Loucy (cell line): ENCODE measurements around the gene NCKAP5.

ENCODE experiments used
- H2AFZ ChIP-seq: fragments of 200-600 bp; sonication (generic); 2 replicates; pipeline ENCODE4 v1.6.0; 2016; ENCODE audit warnings: antibody characterized with exemption, mild to moderate bottlenecking, low read length, moderate library complexity
- H3F3A ChIP-seq: fragments of 200-600 bp; 2 replicates; pipeline ENCODE4 v1.6.0; 2016; ENCODE audit warnings: antibody characterized with exemption, low read depth, mild to moderate bottlenecking
- H3K27me3 ChIP-seq: fragments of 200-600 bp; sonication (generic); 2 replicates; pipeline ENCODE4 v1.6.1; 2014; ENCODE audit warnings: low read length, mild to moderate bottlenecking; ENCODE audit not compliant: insufficient read depth, poor library complexity, severe bottlenecking
- H3K36me3 ChIP-seq: fragments of 200-600 bp; sonication (generic); 2 replicates; pipeline ENCODE4 v1.6.1; 2016; ENCODE audit warnings: low read length; ENCODE audit not compliant: insufficient read depth
- H3K4me1 ChIP-seq: fragments of 200-600 bp; sonication (generic); 2 replicates; pipeline ENCODE4 v1.5.1; 2014; ENCODE audit warnings: low read length, mild to moderate bottlenecking; ENCODE audit not compliant: insufficient read depth, poor library complexity, severe bottlenecking
- H3K4me2 ChIP-seq: fragments of 200-600 bp; sonication (generic); 2 replicates; pipeline ENCODE4 v1.6.0; 2014; ENCODE audit warnings: antibody characterized with exemption, low read length, low read depth, mild to moderate bottlenecking; ENCODE audit not compliant: poor library complexity, severe bottlenecking
- H3K4me3 ChIP-seq: fragments of 200-600 bp; sonication (generic); 2 replicates; pipeline ENCODE4 v1.5.1; 2014; ENCODE audit warnings: low read length, mild to moderate bottlenecking, mixed read lengths; ENCODE audit not compliant: poor library complexity, severe bottlenecking
- H3K79me2 ChIP-seq: fragments of 200-600 bp; sonication (generic); 2 replicates; pipeline ENCODE4 v1.6.1; 2014; ENCODE audit warnings: low read length; ENCODE audit not compliant: insufficient read depth
- H3K9ac ChIP-seq: fragments of 200-600 bp; sonication (generic); 2 replicates; pipeline ENCODE4 v1.6.0; 2014; ENCODE audit warnings: mild to moderate bottlenecking, low read depth, low read length, moderate library complexity; ENCODE audit not compliant: poor library complexity, severe bottlenecking
- H3K9me2 ChIP-seq: fragments of 200-600 bp; sonication (generic); replicated peaks from 2 replicates; pipeline ENCODE4 v1.6.1; 2016; ENCODE audit warnings: low read depth, low read length, mixed read lengths
- H3K9me3 ChIP-seq: fragments of 200-600 bp; sonication (generic); 2 replicates; pipeline ENCODE4 v1.6.1; 2014; ENCODE audit warnings: mild to moderate bottlenecking, antibody characterized with exemption, low read length, low read depth; ENCODE audit not compliant: insufficient read depth
- H4K20me1 ChIP-seq: fragments of 200-600 bp; sonication (generic); 2 replicates; pipeline ENCODE4 v1.6.0; 2014; ENCODE audit warnings: antibody characterized with exemption, low read length, mild to moderate bottlenecking; ENCODE audit not compliant: insufficient read depth, poor library complexity, severe bottlenecking
- CTCF ChIP-seq: fragments of 200-600 bp; sonication (generic); conservative IDR thresholded peaks from 2 replicates; pipeline ENCODE4 v1.5.1; 2014; ENCODE audit warnings: mild to moderate bottlenecking, antibody characterized with exemption, low read length
- EZH2phosphoT487 ChIP-seq: fragments of 200-600 bp; IDR thresholded peaks from 2 replicates; pipeline ENCODE4 v1.6.1; 2018; ENCODE audit warnings: antibody characterized with exemption, mild to moderate bottlenecking, moderate library complexity, borderline replicate concordance

The NCKAP5 gene

DNA sequence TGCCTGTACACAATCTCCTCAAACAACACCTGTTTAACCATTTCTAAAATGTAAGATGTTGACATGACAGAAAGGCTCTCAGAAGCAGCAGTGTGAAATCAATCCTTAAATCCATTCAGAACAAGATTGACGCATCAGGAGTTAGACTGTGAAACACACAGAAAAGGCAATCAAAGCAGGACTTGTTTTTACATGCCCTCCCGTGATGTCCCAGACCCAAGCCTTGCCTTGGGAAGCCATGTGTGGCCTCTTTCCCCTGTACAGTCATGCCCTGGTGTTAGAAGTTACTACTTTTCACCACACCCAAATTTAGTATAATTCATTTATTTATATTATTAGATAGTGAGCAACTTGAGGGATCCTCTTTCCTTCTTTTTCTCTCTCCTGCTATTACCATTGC, 115.7 kb downstream of the NCKAP5 start:
- H3K9ac ChIP-seq = no peak overlapping the region
- H3K79me2 ChIP-seq = no peaks in the 10 kb centered on the region
- H3K27me3 ChIP-seq = no peaks in the 10 kb centered on the region
- TF ChIP-seq EZH2phosphoT487 (no peak), CTCF (no peak)
- H3F3A ChIP-seq = no peaks in the 10 kb centered on the region
- H3K36me3 ChIP-seq = no peaks in the 10 kb centered on the region
- H3K4me3 ChIP-seq = no peak overlapping the region
- no peaks in the 10 kb centered on the region for H3K9me2 ChIP-seq
- H2AFZ ChIP-seq = no peak overlapping the region
- no peak overlapping the region for H3K4me2 ChIP-seq
- H3K4me1 ChIP-seq = no peaks in the 10 kb centered on the region
- H3K9me3 ChIP-seq = no peaks in the 10 kb centered on the region
- H4K20me1 ChIP-seq = no peaks in the 10 kb centered on the region

GRCh38 chr2:133452146-133452545, 116.1 kb downstream of the NCKAP5 start:
- no peak overlapping the region for H3K4me2 ChIP-seq
- no peaks in the 10 kb centered on the region for H3K9me3 ChIP-seq
- no peaks in the 10 kb centered on the region for H3F3A ChIP-seq
- no peaks in the 10 kb centered on the region for H3K36me3 ChIP-seq
- H3K4me1 ChIP-seq = no peaks in the 10 kb centered on the region
- no peak overlapping the region for H2AFZ ChIP-seq
- H3K79me2 ChIP-seq = no peaks in the 10 kb centered on the region
- no peaks in the 10 kb centered on the region for H3K27me3 ChIP-seq
- H3K9ac ChIP-seq = no peak overlapping the region
- no peaks in the 10 kb centered on the region for H3K9me2 ChIP-seq
- no peak for TF ChIP-seq EZH2phosphoT487
- TF ChIP-seq CTCF = no peak
- H3K4me3 ChIP-seq = no peak overlapping the region
- H4K20me1 ChIP-seq = no peaks in the 10 kb centered on the region

GRCh38 chr2:133448195-133448594, 120.1 kb downstream of the NCKAP5 start:
- Histone ChIP-seq H3K79me2 (no peaks in the 10 kb centered on the region), H3F3A (no peaks in the 10 kb centered on the region), H3K4me1 (no peaks in the 10 kb centered on the region), H3K9ac (no peak overlapping the region), H3K9me2 (no peaks in the 10 kb centered on the region), H2AFZ (no peak overlapping the region), H4K20me1 (no peaks in the 10 kb centered on the region), H3K27me3 (no peaks in the 10 kb centered on the region), H3K4me3 (no peak overlapping the region), H3K36me3 (no peaks in the 10 kb centered on the region), H3K4me2 (no peak overlapping the region), H3K9me3 (no peaks in the 10 kb centered on the region)
- TF ChIP-seq EZH2phosphoT487 = no peak

GRCh38 chr2:133447303-133447702, 121.0 kb downstream of the NCKAP5 start:
- TF ChIP-seq EZH2phosphoT487 = no peak
- Histone ChIP-seq H3K9me3 (no peaks in the 10 kb centered on the region), H3K36me3 (no peaks in the 10 kb centered on the region), H4K20me1 (no peaks in the 10 kb centered on the region), H3F3A (no peaks in the 10 kb centered on the region), H3K4me2 (no peak overlapping the region), H3K9me2 (no peaks in the 10 kb centered on the region), H3K4me3 (no peak overlapping the region), H3K27me3 (no peaks in the 10 kb centered on the region), H3K4me1 (no peaks in the 10 kb centered on the region), H2AFZ (no peak overlapping the region), H3K9ac (no peak overlapping the region), H3K79me2 (no peaks in the 10 kb centered on the region)
